Peyer's patch (tissue), 4 donors: ENCODE measurements around the gene PHF23. TPM values are rescaled to one million over a fixed set of nuclear protein-coding genes. Genes with fewer than 3 reads are reported as not detected.

Experiments
- DNase-seq, 3 donors: peaks; one replicate each; pipeline ENCODE4 v3.0.0-alpha.2; 2017 to 2019
- H3K27ac ChIP-seq, 4 donors: fragments of 200-600 bp; sonication (generic); one replicate each; pipeline ENCODE4 v1.5.1; 2016 to 2019
- H3K27me3 ChIP-seq, 2 donors: fragments of 200-600 bp; sonication (generic); one replicate each; pipeline ENCODE4 v1.5.1; 2019
- H3K36me3 ChIP-seq, 3 donors: fragments of 200-600 bp; sonication (generic); one replicate each; pipeline ENCODE4 v1.5.1; 2016 to 2019
- H3K4me1 ChIP-seq, 4 donors: fragments of 200-600 bp; sonication (generic); one replicate each; pipeline ENCODE4 v1.5.1; 2016 to 2019
- H3K4me3 ChIP-seq, 4 donors: fragments of 200-600 bp; sonication (generic); 1 replicate in 3 of 4; 2 replicates in 1 of 4; pipeline ENCODE4 v1.5.1; 2016 to 2019; ENCODE audit warnings: mild to moderate bottlenecking in 1 of 4
- H3K9me3 ChIP-seq, 4 donors: fragments of 200-600 bp; sonication (generic); one replicate each; pipeline ENCODE4 v1.5.1; 2016 to 2019; ENCODE audit warnings: mild to moderate bottlenecking in 1 of 4
- CTCF ChIP-seq, 6 experiments: fragments of 450-650 bp in 4 of 6; fragments of 200-600 bp in 2 of 6; sonication (generic) in 1 of 6; IDR thresholded peaks; one replicate each; pipeline ENCODE4 v1.5.1; 2017 to 2019; ENCODE audit warnings: antibody characterized with exemption in 6 of 6, mild to moderate bottlenecking in 3 of 6, moderate library complexity in 1 of 6
- POLR2A ChIP-seq, 2 donors: fragments of 450-650 bp; IDR thresholded peaks; one replicate each; pipeline ENCODE4 v1.5.1; 2017; ENCODE audit warnings: antibody characterized with exemption in 2 of 2, mild to moderate bottlenecking in 2 of 2, moderate library complexity in 2 of 2
- total RNA-seq, 4 donors: library from RNA; depleted of rRNA; stranded (reverse); fragments of >200 nt; gene quantifications; one replicate each; pipeline ENCODE4 v1.1.0, GENCODE V29; 2016

PHF23 gene
- total RNA-seq, 4 donors from 2014 or later: 22.2 to 38.8 (median 35.1) TPM

DNA sequence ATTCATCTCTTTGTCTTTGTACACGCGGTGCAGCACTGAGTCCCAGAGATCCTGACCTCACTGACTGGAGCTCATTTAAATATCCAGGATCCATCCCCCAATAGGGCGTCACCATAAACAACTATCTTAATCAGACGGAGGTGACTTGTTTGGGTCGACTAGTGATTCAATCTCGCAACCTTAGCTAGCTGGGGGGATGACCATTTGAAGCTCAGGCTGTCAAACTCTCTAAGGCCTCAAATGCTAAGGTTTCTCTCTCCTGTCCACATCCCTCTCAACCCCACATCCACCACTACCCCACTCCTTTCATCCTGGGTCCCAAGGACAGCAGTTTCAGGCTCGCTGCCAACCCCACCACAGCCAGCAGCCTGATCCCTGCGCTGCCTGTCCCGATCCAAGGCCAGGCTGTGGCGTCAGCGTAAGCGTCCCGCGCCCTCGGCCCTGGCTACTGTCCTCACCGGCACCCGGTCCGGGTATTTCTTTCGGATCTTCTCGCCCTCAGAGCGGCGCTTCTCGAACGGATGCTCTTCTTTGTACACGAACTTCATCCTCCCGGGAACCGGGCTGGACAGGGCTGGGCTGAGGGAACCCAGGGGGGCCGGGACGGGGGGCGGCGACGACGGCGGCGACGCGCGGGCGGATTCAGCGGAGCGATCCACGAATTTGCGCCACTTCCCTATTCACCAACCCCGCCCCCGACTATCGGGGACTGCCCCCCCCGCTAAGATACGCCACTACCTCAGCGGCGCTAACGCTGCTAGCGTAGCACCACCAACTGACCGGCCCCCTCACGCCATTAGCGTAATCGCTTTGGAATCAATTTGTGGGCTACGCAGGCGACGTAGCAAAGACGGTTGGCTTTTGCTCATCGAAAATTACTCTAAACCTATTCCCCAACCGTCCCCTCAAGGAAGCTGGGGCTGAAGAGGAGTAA, 2.8 kb upstream of the PHF23 start, which contains the start of gene GABARAP:
GABARAP (minus strand) TSS at position 667 of the 934 bp plus-strand sequence; CDS start at position 548, 119 bp downstream.
- peaks cover 0 to 47% (median 0%) of the 10 kb centered on the region in 3 donors for H3K36me3 ChIP-seq
- DNase-seq: peak; percentile 95 to 97 (median 96)
- H3K9me3 ChIP-seq: no peaks in the 10 kb centered on the region

DNA sequence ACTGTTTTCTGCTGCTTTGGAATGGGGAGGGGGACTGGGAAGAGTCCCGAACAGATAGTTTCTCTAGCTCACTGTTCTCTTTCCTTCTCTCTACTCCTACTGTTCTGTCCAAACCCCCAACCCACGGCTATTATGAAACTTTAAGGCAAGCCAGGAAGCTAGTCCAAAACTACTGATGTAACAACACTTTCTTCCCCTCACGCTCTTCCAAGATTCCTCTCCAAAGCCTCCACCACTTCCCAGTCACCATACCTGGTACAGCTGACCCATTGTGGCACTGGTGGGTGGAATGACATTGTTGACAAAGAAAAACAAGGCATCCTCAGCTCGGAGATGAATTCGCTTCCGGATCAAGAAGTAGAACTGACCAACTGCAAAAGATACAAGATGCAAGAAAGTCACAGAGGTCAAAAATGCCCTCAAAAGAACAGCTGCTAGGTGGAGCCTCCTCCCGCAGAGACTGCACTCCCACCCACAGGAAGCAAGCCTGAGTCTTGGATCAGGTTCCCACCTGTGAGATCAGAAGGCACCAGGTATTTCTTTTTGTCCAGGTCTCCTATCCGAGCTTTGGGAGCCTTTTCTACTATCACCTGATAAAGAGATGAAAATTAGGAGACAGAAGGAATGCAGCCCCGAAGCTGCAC, 2.0 kb upstream of the PHF23 start:
- Histone ChIP-seq H3K9me3 (no peaks in the 10 kb centered on the region), H3K4me3 (peak overlapping the region; percentile 81 to 95 (median 88)), H3K4me1 (peaks cover 0 to 36% (median 13%) of the 10 kb centered on the region in 4 donors), H3K27ac (peak overlapping the region; percentile 98 to 99 (median 98)), H3K36me3 (peaks cover 0 to 47% (median 0%) of the 10 kb centered on the region in 3 donors), H3K27me3 (no peaks in the 10 kb centered on the region)
- TF ChIP-seq CTCF (IDR thresholded peaks at IDR 0.05) (no peak), POLR2A (IDR thresholded peaks at IDR 0.05) (no peak)
- DNase-seq: no peak

More for the DNA sequence above, 2.8 kb upstream of the PHF23 start, which contains the start of gene GABARAP:
- Histone ChIP-seq H3K27ac (peak within 1 kb of the TSS; percentile 98 to 99 (median 98)), H3K27me3 (no peaks in the 10 kb centered on the region), H3K4me3 (peak within 1 kb of the TSS; percentile 81 to 95 (median 88)), H3K4me1 (peaks cover 0 to 32% (median 13%) of the 10 kb centered on the region in 4 donors)
- TF ChIP-seq CTCF (IDR thresholded peaks at IDR 0.05): no peak
- peak; percentile 47 to 59 for TF ChIP-seq POLR2A (IDR thresholded peaks at IDR 0.05)

DNA sequence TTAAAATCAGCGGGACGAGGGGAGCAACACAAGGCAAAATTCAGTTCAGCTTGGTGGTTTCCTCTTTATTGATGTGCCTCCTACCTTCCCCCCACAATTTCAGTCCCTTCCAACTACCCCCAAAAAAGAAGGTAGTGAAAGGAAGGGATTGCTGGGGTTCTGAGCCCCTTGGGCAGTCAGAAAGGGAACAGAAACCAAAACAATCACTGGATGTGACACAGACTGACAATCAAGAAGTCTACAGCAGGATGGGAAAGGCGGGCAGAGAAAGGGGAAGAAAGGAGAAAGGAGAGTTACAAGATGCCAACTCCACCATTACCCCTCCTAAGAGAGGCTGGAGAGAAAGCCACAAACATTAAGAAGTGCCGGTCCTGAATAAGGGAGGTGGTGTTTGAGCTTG, 1.1 kb upstream of the PHF23 start:
- no peak for TF ChIP-seq CTCF (IDR thresholded peaks at IDR 0.05)
- no peak for TF ChIP-seq POLR2A (IDR thresholded peaks at IDR 0.05)
- Histone ChIP-seq H3K36me3 (peaks cover 0 to 47% (median 0%) of the 10 kb centered on the region in 3 donors), H3K27ac (peak overlapping the region in 3 of 4 donors; percentile 98 to 99 (median 99)), H3K9me3 (no peaks in the 10 kb centered on the region), H3K4me1 (peaks cover 0 to 40% (median 13%) of the 10 kb centered on the region in 4 donors), H3K27me3 (no peaks in the 10 kb centered on the region), H3K4me3 (peak overlapping the region in 2 of 4 donors; percentile 84 to 91)
- no peak for DNase-seq

- H3K4me3 ChIP-seq: peak overlapping the region; percentile 94 to 98 (median 95)
- H3K27ac ChIP-seq: peak overlapping the region; percentile 92 to 99 (median 96)
- peaks cover 0 to 34% (median 0%) of the 10 kb centered on the region in 3 donors for H3K36me3 ChIP-seq
- TF ChIP-seq POLR2A (IDR thresholded peaks at IDR 0.05) (no peak), CTCF (IDR thresholded peaks at IDR 0.05) (no peak)
- H3K9me3 ChIP-seq: no peaks in the 10 kb centered on the region
- no peaks in the 10 kb centered on the region for H3K27me3 ChIP-seq
- DNase-seq: peak; percentile 49 to 65 (median 62)
- H3K4me1 ChIP-seq: peaks cover 0 to 45% (median 17%) of the 10 kb centered on the region in 4 donors
Measured at GRCh38 chr17:7238420-7239090, 702 bp downstream of the PHF23 start.
